ENCODE measurements around the gene OSBPL3.

DNA sequence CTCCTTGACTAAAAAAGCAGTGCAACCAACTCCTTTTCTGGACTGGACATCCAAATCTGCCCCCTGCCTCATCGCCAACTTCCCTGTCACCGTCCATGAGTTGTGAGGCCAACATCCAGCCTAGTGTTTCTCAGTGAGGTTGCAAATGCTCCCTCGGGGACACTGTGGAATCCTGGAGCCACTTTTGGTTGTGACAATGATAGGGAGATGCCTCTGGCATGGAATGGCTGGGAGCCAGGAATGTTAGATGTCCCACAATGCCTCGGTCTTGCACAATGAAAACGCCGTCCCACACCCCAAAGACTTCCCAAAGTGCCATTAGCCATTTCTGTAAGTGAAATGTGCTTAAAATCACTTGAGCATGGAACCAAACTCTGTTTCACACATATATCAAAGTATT is 105.2 kb downstream of the OSBPL3 start:
- TF ChIP-seq EZH2 (IDR thresholded peaks at IDR 0.05; ENCODE audit: insufficient read depth, poor library complexity, severe bottlenecking) (no peak), EZH2phosphoT487 (IDR thresholded peaks at IDR 0.05; ENCODE audit: insufficient read depth, low read depth) (no peak)

Data from GM23248 (cell line).